Body of pancreas (tissue), 4 donors: ENCODE data around the gene ACKR4. TPM values are rescaled to one million over a fixed set of nuclear protein-coding genes. Genes with fewer than 3 reads are reported as not detected.

Experiments used
- ATAC-seq: fragments of 150-250 bp; one replicate; pipeline ENCODE4 v1.9.1; 2016
- DNase-seq, 4 donors: peaks; one replicate each; pipeline ENCODE4 v3.0.0-alpha.2; 2019
- H3K27ac ChIP-seq, 4 donors: fragments of 200-600 bp; sonication (generic); 1 replicate in 3 of 4; 2 replicates in 1 of 4; pipeline versions ENCODE4 v1.5.1 to v1.6.1; 2016 to 2019; ENCODE audit warnings: mild to moderate bottlenecking in 1 of 4, mixed read lengths in 1 of 4, moderate library complexity in 1 of 4
- H3K27me3 ChIP-seq, 2 donors: fragments of 200-600 bp; sonication (generic); one replicate each; pipeline ENCODE4 v1.6.0; 2016; ENCODE audit warnings: mild to moderate bottlenecking in 1 of 2
- H3K36me3 ChIP-seq, 2 donors: fragments of 200-600 bp; sonication (generic); replicated peaks in 1 of 2; 2 replicates each; pipeline ENCODE4 v1.5.1; 2016; ENCODE audit warnings: low read depth in 2 of 2; ENCODE audit not compliant: insufficient read depth in 1 of 2
- H3K4me1 ChIP-seq: fragments of 200-600 bp; sonication (generic); one replicate; pipeline ENCODE4 v1.6.0; 2016
- H3K4me3 ChIP-seq, 2 donors: fragments of 200-600 bp; sonication (generic); 1 replicate in 1 of 2; 2 replicates in 1 of 2; pipeline ENCODE4 v1.5.1; 2016 to 2019
- H3K9me3 ChIP-seq, 3 donors: fragments of 200-600 bp; sonication (generic); 1 replicate in 2 of 3; 2 replicates in 1 of 3; pipeline ENCODE4 v1.5.1; 2016
- POLR2A ChIP-seq, 3 donors: fragments of 450-650 bp; IDR thresholded peaks; one replicate each; pipeline ENCODE4 v1.6.1; 2016; ENCODE audit warnings: antibody characterized with exemption in 3 of 3, mild to moderate bottlenecking in 2 of 3
- WGBS, 2 donors: methylation state at CpG; one replicate each; pipeline ENCODE4 v1.1.5; 2017; 5-methylcytosine and 5-hydroxymethylcytosine counted together
- intact Hi-C: fragments of 100-400 bp; cut with DNase I; formaldehyde crosslinking; loops from one replicate; pipeline ENCODE4 v1.15.1; 2023
- total RNA-seq, 2 donors: library from RNA; depleted of rRNA; stranded (reverse); fragments of >200 nt; gene quantifications; one replicate each; pipeline ENCODE4 v1.1.0, GENCODE V29; 2016
- TF ChIP-seq, protein P1 (sequence below), 7 experiments: fragments of 450-650 bp in 4 of 7; fragments of 200-600 bp in 3 of 7; sonication (generic) in 3 of 7; IDR thresholded peaks; one replicate each; pipeline ENCODE4 v1.5.1; 2016 to 2019; ENCODE audit warnings: antibody characterized with exemption in 7 of 7

ACKR4 gene
- total RNA-seq, 2 donors from 2014 or later = 1.3 to 2.0 TPM

GRCh38 chr3:132641837-132642538 lies 44.9 kb downstream of the ACKR4 start:
- H3K27ac ChIP-seq = no peak overlapping the region
- ATAC-seq = peak; percentile 60
- no peaks in the 10 kb centered on the region for H3K27me3 ChIP-seq
- peaks cover 0 to 4% of the 10 kb centered on the region in 2 donors for H3K36me3 ChIP-seq
- no peak overlapping the region for H3K4me3 ChIP-seq
- no peak for DNase-seq
- H3K9me3 ChIP-seq = no peaks in the 10 kb centered on the region
- WGBS, 2 donors = 47 to 50% methylated on average over 5 of the region's 5 CpGs
- no peak for TF ChIP-seq POLR2A (IDR thresholded peaks at IDR 0.05)
- TF ChIP-seq, protein P1, sequence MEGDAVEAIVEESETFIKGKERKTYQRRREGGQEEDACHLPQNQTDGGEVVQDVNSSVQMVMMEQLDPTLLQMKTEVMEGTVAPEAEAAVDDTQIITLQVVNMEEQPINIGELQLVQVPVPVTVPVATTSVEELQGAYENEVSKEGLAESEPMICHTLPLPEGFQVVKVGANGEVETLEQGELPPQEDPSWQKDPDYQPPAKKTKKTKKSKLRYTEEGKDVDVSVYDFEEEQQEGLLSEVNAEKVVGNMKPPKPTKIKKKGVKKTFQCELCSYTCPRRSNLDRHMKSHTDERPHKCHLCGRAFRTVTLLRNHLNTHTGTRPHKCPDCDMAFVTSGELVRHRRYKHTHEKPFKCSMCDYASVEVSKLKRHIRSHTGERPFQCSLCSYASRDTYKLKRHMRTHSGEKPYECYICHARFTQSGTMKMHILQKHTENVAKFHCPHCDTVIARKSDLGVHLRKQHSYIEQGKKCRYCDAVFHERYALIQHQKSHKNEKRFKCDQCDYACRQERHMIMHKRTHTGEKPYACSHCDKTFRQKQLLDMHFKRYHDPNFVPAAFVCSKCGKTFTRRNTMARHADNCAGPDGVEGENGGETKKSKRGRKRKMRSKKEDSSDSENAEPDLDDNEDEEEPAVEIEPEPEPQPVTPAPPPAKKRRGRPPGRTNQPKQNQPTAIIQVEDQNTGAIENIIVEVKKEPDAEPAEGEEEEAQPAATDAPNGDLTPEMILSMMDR (IDR thresholded peaks at IDR 0.05) = peak; percentile 56 to 91 (median 87)
- no peaks in the 10 kb centered on the region for H3K4me1 ChIP-seq
- intact Hi-C loops = loop anchor here (5.0 kb wide), 1 partner anchor 105 kb away; no protein-coding TSS in a partner anchor

GRCh38 chr3:132642539-132642847 lies 45.4 kb downstream of the ACKR4 start:
- Histone ChIP-seq H3K36me3 (peaks cover 0 to 4% of the 10 kb centered on the region in 2 donors), H3K4me1 (no peaks in the 10 kb centered on the region), H3K27me3 (no peaks in the 10 kb centered on the region), H3K4me3 (no peak overlapping the region), H3K9me3 (no peaks in the 10 kb centered on the region), H3K27ac (no peak overlapping the region)
- intact Hi-C loops = loop anchor here (5.0 kb wide), 1 partner anchor 105 kb away; no protein-coding TSS in a partner anchor
- TF ChIP-seq POLR2A (IDR thresholded peaks at IDR 0.05) = no peak
- TF ChIP-seq, protein P1 (IDR thresholded peaks at IDR 0.05) = no peak
- no peak for DNase-seq
- no peak for ATAC-seq
- WGBS, 2 donors = 43 to 56% methylated on average over 2 of the region's 2 CpGs

GRCh38 chr3:132643366-132643765 lies 46.3 kb downstream of the ACKR4 start:
- no peaks in the 10 kb centered on the region for H3K27me3 ChIP-seq
- ATAC-seq = no peak
- DNase-seq = no peak
- no peak for TF ChIP-seq POLR2A (IDR thresholded peaks at IDR 0.05)
- TF ChIP-seq, protein P1 (IDR thresholded peaks at IDR 0.05) = no peak
- no peak overlapping the region for H3K27ac ChIP-seq
- H3K9me3 ChIP-seq = no peaks in the 10 kb centered on the region
- intact Hi-C loops = loop anchor here (5.0 kb wide), 1 partner anchor 106 kb away; no protein-coding TSS in a partner anchor
- 55 to 64% methylated on average over 2 of the region's 2 CpGs for WGBS, 2 donors
- H3K4me3 ChIP-seq = no peak overlapping the region
- H3K4me1 ChIP-seq = no peaks in the 10 kb centered on the region
- peaks cover 0 to 4% of the 10 kb centered on the region in 2 donors for H3K36me3 ChIP-seq

GRCh38 chr3:132645058-132645457 lies 48.0 kb downstream of the ACKR4 start:
- intact Hi-C loops = no loop called here
- Histone ChIP-seq H3K4me3 (no peak overlapping the region), H3K27ac (no peak overlapping the region), H3K27me3 (no peaks in the 10 kb centered on the region), H3K4me1 (no peaks in the 10 kb centered on the region), H3K9me3 (no peaks in the 10 kb centered on the region), H3K36me3 (no peaks in the 10 kb centered on the region)
- DNase-seq = no peak
- ATAC-seq = no peak
- WGBS, 2 donors = 64 to 76% methylated on average over 1 of the region's 1 CpG
- TF ChIP-seq, protein P1 (IDR thresholded peaks at IDR 0.05) = no peak
- TF ChIP-seq POLR2A (IDR thresholded peaks at IDR 0.05) = no peak

DNA sequence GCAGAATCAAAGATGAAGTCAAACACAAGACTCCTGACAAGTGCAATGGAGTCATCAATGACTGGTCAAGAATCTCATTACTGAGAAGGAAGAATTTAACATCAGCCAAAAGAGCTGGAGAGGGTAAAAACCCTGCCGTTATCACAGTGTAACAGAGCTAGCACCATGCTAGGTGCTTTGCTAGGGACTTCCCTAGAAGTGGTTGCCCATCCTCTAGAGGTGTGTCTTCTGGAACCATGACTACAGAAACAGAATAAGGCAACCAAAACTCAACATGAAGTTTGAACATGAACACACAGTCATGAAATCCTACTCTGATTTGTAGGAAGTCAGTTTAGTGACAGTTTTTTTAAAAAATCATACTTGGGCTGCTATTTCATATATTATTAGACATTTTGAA lies 53.1 kb downstream of the ACKR4 start:
- ATAC-seq (no peak), DNase-seq (no peak)
- intact Hi-C loops = no loop called here
- no peak for TF ChIP-seq POLR2A (IDR thresholded peaks at IDR 0.05)
- TF ChIP-seq, protein P1 (IDR thresholded peaks at IDR 0.05) = no peak
- no peak overlapping the region for H3K27ac ChIP-seq
- H3K36me3 ChIP-seq = no peaks in the 10 kb centered on the region
- no peaks in the 10 kb centered on the region for H3K9me3 ChIP-seq
- no peak overlapping the region for H3K4me3 ChIP-seq
- peaks cover 6% of the 10 kb centered on the region for H3K4me1 ChIP-seq
- no peaks in the 10 kb centered on the region for H3K27me3 ChIP-seq
- 94 to 100% methylated on average over 1 of the region's 1 CpG for WGBS, 2 donors
